HL-60 (cell line): ENCODE results near the gene TANGO2.

ENCODE experiments used
- DNase-seq, 2 experiments: peaks; one replicate each; pipeline ENCODE4 v3.0.0-alpha.2; 2010 to 2020; ENCODE audit warnings: low read depth in 1 of 2, low spot score in 1 of 2
- H3K27ac ChIP-seq: fragments of 250-450 bp; sonication (Bioruptor Pico); replicated peaks from 2 replicates; pipeline ENCODE4 v1.5.1; 2020; ENCODE audit warnings: mild to moderate bottlenecking, moderate library complexity
- H3K27me3 ChIP-seq: fragments of 250-450 bp; sonication (Bioruptor Pico); 2 replicates; pipeline ENCODE4 v1.5.1; 2021; ENCODE audit warnings: mild to moderate bottlenecking, moderate library complexity; ENCODE audit not compliant: insufficient read depth, poor library complexity, severe bottlenecking
- H3K4me3 ChIP-seq: replicated peaks from 2 replicates; pipeline ENCODE4 v1.5.1; 2011; ENCODE audit warnings: mild to moderate bottlenecking, control low read depth, low read length; ENCODE audit not compliant: insufficient read depth
- GABPA ChIP-seq: IDR thresholded peaks from 2 replicates; pipeline ENCODE4 v1.6.1; 2012; ENCODE audit warnings: low read depth
- POLR2AphosphoS5 ChIP-seq: IDR thresholded peaks from 2 replicates; pipeline ENCODE4 v1.6.1; 2012; ENCODE audit warnings: low read depth
- microRNA-seq: library from miRNA; unstranded; fragments of <30 nt; microRNA quantifications from one replicate; pipeline ENCODE4, GENCODE V29; 2018

The TANGO2 gene

DNA sequence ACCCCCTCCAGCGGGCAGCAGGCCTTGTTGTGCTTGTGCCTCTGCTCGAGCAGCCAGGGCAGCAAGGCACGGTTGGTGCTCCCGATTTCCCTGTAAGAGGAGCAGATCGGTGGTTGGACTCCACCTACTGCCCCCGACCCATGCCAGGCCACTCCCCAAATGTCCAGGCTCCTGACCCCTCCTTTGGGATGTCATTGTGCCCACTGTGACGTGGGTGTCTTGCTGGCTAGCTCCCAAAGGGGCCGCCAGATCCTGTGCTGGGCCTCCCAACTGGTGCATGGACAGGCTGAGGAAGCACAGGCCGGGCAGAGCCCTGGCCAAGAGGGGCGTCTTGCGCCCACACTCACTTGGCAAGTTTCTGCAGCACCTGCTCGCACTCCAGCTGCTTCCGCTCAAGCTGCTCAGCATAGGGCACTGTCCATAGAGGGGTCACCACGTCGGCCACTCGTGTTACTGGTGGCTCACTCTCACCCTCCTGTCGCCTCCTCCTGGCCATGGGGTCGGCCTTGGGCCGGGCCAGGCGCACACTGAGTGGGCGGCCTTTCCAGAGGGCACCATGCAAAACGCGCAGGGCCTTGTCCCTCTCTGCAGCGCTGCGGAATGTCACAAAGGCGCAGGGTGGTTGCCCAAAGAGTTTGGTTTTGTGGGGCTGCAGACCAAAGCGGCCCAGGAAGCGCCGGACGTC lies 94.9 kb downstream of the TANGO2 start, which contains the start of gene RANBP1:
Gene RANBP1 (plus strand): TSS at position 414 of the 685 bp plus-strand sequence. CDS start 81 bp downstream, at position 495.
- DNase-seq: no peak
- Histone ChIP-seq H3K27ac (peak within 1 kb of the TSS; percentile 90), H3K27me3 (no peaks in the 10 kb centered on the region), H3K4me3 (peak within 1 kb of the TSS; percentile 98)
- TF ChIP-seq GABPA (no peak), POLR2AphosphoS5 (0 out of 2 replicates have a peak, but pooled peaks have one; percentile 10)

GRCh38 chr22:20116376-20116950 lies 95.6 kb downstream of the TANGO2 start:
- H3K27me3 ChIP-seq: no peaks in the 10 kb centered on the region
- H3K4me3 ChIP-seq: peak overlapping the region; percentile 98
- peak overlapping the region; percentile 90 for H3K27ac ChIP-seq
- TF ChIP-seq POLR2AphosphoS5 (peak; percentile 6; the same call in 1 of the 2 replicates), GABPA (no peak)
- peak in 1 of 2 experiments; percentile 47 for DNase-seq

Small RNAs within 50 kb of the gene (microRNA-seq; reads per million reads assigned to microRNA genes)
- 3,068 reads per million, percentile 93 among the genes with 10 or more reads in this experiment for gene MIR185
- gene MIR6816: 4.2 reads per million, percentile 12 among the genes with 10 or more reads in this experiment
